ENCODE measurements around the gene COQ8A.

DNA sequence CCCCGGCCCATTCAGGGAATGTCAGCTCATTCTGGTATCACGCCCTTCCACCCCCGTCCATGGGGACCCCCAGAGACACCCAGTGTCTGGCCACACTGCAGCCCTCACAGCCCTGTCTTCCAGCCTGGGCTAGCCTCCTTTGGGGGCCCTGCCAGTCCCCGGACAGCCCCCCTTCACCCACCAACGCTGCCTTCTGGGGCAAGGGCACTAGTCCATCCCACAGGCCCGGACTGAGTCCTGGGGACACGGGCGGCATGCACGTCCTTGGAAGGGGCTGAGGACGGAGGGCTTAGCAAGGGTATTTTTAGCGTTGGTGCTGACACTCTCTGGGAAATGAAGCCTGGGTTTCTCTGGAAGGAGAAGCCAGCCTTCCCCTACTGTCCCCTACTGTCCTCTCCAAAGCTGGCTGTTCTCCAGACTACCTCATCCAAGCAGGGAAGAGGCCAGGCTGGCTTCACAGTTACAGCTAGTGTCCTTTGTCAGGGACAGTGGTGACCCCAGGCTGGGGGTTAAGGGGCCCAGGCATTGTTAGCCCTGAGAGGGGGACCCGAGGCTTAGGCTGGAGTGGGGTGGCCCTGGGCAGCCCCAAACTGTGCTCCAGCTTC lies 39.5 kb downstream of the COQ8A start:
- TF ChIP-seq, protein P1, sequence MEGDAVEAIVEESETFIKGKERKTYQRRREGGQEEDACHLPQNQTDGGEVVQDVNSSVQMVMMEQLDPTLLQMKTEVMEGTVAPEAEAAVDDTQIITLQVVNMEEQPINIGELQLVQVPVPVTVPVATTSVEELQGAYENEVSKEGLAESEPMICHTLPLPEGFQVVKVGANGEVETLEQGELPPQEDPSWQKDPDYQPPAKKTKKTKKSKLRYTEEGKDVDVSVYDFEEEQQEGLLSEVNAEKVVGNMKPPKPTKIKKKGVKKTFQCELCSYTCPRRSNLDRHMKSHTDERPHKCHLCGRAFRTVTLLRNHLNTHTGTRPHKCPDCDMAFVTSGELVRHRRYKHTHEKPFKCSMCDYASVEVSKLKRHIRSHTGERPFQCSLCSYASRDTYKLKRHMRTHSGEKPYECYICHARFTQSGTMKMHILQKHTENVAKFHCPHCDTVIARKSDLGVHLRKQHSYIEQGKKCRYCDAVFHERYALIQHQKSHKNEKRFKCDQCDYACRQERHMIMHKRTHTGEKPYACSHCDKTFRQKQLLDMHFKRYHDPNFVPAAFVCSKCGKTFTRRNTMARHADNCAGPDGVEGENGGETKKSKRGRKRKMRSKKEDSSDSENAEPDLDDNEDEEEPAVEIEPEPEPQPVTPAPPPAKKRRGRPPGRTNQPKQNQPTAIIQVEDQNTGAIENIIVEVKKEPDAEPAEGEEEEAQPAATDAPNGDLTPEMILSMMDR (IDR thresholded peaks at IDR 0.05 in 2 of 3, conservative IDR thresholded peaks at IDR 0.05 in 1 of 3; ENCODE audit: borderline replicate concordance in 1 of 3, insufficient read depth in 1 of 3, low read depth in 2 of 3, low read length in 2 of 3): no peak
- TF ChIP-seq YY1 (IDR thresholded peaks at IDR 0.05; ENCODE audit: extremely low read depth, insufficient replicate concordance, low read depth, low read length) (no peak), EZH2 (IDR thresholded peaks at IDR 0.05) (no peak), RAD21 (IDR thresholded peaks at IDR 0.05; ENCODE audit: low read depth) (no peak), EGR1 (IDR thresholded peaks at IDR 0.05; ENCODE audit: low read depth) (no peak), POLR2A (IDR thresholded peaks at IDR 0.05; ENCODE audit: borderline replicate concordance, extremely low read depth, insufficient read depth, insufficient read length) (no peak), POLR2AphosphoS5 (IDR thresholded peaks at IDR 0.05; ENCODE audit: low read depth, low read length) (no peak), ZNF274 (IDR thresholded peaks at IDR 0.05; ENCODE audit: low read depth, low read length) (no peak)
- TF ChIP-seq, protein P2, sequence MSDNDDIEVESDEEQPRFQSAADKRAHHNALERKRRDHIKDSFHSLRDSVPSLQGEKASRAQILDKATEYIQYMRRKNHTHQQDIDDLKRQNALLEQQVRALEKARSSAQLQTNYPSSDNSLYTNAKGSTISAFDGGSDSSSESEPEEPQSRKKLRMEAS (IDR thresholded peaks at IDR 0.05): no peak
